ENCODE results near the gene KRT38.
"Not testable (repeated sequence)": the region's sequence is repeated elsewhere in the genome, so short reads cannot be mapped to it uniquely, and the experiment has no call there.

KRT38 gene

GRCh38 chr17:41428591-41429291, 12.0 kb downstream of the KRT38 start:
- no peak overlapping the region for H3K4me3 ChIP-seq (ENCODE audit: low read depth, low read length)
- TF ChIP-seq, protein P1, sequence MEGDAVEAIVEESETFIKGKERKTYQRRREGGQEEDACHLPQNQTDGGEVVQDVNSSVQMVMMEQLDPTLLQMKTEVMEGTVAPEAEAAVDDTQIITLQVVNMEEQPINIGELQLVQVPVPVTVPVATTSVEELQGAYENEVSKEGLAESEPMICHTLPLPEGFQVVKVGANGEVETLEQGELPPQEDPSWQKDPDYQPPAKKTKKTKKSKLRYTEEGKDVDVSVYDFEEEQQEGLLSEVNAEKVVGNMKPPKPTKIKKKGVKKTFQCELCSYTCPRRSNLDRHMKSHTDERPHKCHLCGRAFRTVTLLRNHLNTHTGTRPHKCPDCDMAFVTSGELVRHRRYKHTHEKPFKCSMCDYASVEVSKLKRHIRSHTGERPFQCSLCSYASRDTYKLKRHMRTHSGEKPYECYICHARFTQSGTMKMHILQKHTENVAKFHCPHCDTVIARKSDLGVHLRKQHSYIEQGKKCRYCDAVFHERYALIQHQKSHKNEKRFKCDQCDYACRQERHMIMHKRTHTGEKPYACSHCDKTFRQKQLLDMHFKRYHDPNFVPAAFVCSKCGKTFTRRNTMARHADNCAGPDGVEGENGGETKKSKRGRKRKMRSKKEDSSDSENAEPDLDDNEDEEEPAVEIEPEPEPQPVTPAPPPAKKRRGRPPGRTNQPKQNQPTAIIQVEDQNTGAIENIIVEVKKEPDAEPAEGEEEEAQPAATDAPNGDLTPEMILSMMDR (IDR thresholded peaks at IDR 0.05; ENCODE audit: borderline replicate concordance, insufficient read depth, low read depth, low read length) = no peak

DNA sequence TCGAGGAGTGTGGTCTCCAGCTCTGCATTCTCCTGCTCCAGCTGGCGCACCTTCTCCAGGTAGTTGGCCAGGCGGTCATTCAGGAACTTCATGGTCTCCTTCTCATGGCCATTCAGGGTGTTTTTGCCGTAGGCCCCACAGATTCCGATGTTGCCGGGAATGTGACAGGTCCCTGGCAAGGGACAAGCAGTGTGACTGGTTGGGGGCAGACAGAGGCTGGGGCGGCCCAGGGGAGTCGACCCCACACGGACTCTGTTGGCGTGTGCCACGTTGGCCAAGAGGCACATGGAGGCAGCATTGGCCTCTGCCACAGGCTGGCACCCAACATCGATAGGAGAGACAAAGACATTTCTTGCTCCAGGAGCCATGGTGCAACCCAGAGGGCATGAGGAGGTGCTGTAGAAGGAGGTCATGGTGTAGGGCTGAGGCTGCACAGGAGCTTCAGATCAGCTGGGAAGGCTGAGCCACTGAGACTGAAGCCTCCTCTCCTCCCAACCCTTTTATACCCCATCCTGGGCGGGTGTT, 16.6 kb downstream of the KRT38 start, which contains the start of gene KRT37:
KRT37 (minus strand) TSS at position 475 of the 525 bp plus-strand sequence; CDS start at position 413, 62 bp downstream.
- no peak within 1 kb of the TSS for H3K4me3 ChIP-seq (ENCODE audit: low read depth, low read length)
- TF ChIP-seq, protein P1 (IDR thresholded peaks at IDR 0.05; ENCODE audit: borderline replicate concordance, insufficient read depth, low read depth, low read length) = no peak

DNA sequence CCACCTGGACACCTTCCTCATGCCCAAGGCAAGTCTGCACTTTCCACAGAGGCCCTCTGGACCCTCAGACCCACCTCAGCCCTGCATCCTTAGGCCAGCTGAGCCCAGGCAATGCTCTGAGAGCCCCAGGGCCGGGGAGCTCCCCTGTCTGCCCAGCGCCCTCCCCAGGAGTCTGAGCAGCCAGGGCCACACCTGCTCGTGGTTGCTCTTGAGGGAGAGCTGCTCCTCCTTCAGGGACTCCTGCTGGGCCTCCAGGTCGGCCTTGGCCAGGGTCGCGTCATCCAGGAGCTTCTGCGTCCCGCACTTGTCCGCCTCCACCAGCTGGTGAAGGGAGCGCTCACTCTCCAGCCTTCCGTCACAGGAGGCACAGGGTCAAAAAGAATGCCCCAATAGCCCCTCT, 18.2 kb downstream of the KRT38 start:
- not testable (repeated sequence) for H3K4me3 ChIP-seq (ENCODE audit: low read depth, low read length)

DNA sequence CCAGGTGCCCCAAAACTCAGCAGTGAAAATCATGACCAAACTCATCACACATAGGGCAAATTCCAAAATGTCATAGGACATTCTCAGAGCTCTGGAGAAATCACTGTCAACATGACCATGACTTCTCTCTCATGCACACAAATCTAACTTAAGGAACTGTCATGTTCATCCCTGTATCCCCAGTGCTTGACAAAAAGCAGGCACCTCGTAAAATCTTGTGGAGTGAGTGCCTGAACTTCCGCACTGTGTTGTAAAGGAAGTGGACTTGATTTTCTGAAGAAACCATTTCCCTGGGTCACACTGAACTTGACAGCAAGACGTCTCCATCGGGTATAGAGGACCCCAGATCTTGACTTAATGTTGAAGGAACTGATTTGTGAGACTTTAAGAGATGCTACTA, 19.2 kb downstream of the KRT38 start:
- H3K4me3 ChIP-seq (ENCODE audit: low read depth, low read length) = no peak overlapping the region
- TF ChIP-seq, protein P1 (IDR thresholded peaks at IDR 0.05; ENCODE audit: borderline replicate concordance, insufficient read depth, low read depth, low read length) = no peak

GRCh38 chr17:41421116-41421515, 19.7 kb downstream of the KRT38 start:
- TF ChIP-seq, protein P1 (IDR thresholded peaks at IDR 0.05; ENCODE audit: borderline replicate concordance, insufficient read depth, low read depth, low read length) = no peak
- no peak overlapping the region for H3K4me3 ChIP-seq (ENCODE audit: low read depth, low read length)

- TF ChIP-seq, protein P1 (IDR thresholded peaks at IDR 0.05; ENCODE audit: borderline replicate concordance, insufficient read depth, low read depth, low read length) = no peak
Measured at GRCh38 chr17:41420134-41420533, 20.6 kb downstream of the KRT38 start.

DNA sequence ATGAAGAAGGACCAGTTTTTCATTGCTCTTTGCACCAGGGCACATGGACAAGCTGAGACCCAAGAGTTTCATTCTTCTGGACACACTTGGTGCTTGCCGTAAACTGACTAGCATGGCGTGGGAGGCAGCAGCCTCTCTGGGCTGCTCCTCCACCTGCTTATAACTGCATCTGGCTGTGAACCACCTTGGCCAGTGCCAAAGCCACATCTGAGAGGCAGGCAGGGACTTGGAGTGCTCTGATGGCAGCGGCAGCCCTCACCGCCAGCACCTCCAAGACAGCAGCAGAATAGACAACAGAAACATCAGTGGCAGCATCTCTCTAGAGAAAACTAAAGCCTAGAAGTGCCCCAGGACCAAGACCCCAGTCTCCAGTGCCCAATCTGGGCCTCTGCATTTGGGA, 21.1 kb downstream of the KRT38 start:
- TF ChIP-seq, protein P1 (IDR thresholded peaks at IDR 0.05; ENCODE audit: borderline replicate concordance, insufficient read depth, low read depth, low read length) = no peak
- H3K4me3 ChIP-seq (ENCODE audit: low read depth, low read length) = no peak overlapping the region

More at GRCh38 chr17:41420134-41420533, 20.6 kb downstream of the KRT38 start:
- no peak overlapping the region for H3K4me3 ChIP-seq (ENCODE audit: low read depth, low read length)
